HG02870 (cell line): ENCODE measurements around the gene HELB.

ENCODE experiments used
- ATAC-seq: cut with Tn5 transposase; IDR thresholded peaks from one replicate; pipeline ENCODE4 v1.9.1; 2021; ENCODE audit warnings: mild to moderate bottlenecking, moderate library complexity; ENCODE audit not compliant: unreplicated experiment

HELB gene

GRCh38 chr12:66354291-66354690 lies 52.0 kb downstream of the HELB start:
- no peak for ATAC-seq

DNA sequence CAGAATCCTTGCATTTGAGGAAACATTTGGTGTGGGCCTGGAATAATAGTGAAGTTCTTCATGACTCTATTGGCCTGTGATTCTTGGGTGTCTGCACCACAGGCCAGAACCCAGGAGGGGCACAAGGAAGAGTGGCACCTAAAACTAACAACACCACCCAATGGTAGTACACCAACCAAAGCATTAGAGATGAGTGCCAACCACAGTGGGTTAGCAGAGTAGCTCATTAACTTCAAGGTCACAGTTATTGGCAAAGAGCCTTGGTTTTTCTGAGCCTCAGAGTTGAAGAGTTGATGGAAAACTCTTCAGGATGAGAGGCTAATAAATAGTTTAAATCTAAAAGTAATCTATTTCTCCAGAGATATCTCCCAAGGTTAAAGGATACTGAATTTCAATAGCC lies 57.0 kb downstream of the HELB start:
- ATAC-seq, result no peak

DNA sequence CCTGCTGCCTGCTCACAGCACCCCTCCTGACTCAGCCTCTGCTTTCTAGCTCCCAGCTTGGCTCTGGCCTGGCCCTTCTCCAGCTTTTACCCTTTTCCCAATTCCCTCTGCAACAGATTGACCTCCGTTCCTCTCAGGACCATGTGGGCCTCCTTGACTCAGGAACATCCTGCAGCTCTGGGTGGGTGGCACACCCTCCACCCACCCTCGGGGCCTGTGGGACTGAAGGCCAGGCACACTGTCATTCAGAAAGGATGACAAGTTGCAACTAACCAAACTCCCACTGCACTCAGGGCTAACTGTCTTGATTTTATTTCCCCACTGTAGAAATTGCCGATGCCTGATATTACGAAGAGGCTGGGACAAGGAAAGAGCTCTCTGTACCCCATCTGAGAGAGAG lies 59.4 kb downstream of the HELB start:
- no peak for ATAC-seq

DNA sequence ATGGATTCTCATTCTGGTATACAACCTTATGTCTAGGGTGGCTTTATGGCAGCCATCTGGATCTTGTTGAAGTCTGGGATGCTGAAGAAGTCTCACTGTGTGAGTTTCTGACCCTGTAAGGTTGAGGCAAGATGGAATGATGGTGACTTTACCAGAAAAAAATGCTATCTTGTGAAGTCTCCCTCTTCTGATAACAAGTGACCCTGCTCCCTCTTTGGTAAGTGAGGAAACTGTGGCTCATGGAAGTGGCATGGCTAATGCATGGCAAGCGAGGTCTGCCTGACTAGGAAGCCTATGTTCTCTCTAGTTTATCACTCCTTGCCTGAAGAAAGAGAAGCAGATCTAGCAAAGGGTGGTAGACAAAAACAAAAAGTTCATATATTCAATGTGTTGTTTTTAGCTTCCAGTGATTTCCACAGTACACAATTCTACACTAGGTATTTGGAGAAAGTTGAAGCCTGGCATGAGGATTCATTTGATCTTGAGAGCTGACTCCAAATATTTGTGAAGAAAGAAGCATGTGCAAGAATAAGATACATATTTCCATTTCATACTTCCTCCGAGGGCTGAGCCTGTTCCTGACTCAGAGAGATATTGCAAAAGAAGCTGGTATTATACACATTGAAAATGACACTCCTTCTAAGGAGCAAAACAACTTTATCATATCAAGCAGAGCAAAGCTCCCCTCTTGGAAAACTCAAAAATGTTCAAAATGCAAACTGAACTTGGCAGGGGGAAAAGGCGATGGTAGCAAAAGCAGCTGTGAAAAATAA lies 63.6 kb downstream of the HELB start:
- no peak for ATAC-seq

DNA sequence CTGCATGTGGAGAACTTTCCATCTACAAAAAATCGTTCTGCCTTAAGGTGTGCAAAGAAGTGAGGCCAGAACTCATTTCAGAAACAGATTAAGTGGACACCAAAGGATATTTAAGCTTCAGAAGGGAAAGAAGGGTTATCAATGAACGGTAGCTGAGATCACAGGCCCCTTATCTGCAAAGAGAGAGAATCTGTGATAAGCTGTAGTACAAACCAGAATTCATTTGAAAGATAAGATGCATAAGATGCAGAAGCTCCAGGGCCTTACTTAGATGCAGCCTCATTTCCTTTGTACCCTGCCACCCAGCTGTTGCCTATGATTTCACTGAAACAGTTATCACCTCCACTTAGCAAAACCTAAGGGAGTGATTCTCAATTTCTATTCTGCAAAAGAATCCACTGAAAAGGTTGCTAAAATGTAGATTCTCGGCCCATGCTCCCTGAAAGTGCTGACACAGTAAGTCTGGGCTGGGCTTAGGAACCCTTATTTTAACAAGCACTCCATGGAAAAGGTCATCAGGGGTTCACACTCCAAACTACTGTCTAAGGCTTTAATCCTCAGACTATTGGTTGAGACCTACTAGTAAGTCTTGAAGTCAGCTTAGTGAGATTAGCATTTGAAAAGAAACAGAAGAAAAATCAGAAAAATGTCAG lies 64.8 kb downstream of the HELB start:
- ATAC-seq, result no peak

DNA sequence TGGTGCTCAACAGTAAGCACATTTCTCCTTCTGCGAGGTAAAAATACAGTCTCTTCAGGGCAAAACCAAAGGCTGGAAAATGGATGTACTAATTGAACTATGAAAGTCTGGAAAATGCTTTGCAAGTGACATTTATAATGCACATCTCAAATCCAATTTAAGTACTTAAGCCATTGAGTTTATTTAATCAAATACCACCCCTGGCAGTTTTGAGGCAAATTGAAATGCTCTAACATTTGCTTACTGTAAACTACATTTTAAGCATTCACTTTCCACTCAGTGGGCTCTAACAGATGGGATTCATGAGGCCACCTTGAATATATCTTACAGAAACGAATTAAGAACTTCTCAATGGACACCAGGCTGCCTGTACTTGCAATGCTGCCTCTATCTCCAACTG lies 69.7 kb downstream of the HELB start:
- no peak for ATAC-seq

GRCh38 chr12:66375560-66375959 lies 73.3 kb downstream of the HELB start:
- ATAC-seq, result no peak

GRCh38 chr12:66379616-66380015 lies 77.3 kb downstream of the HELB start:
- ATAC-seq, result no peak

DNA sequence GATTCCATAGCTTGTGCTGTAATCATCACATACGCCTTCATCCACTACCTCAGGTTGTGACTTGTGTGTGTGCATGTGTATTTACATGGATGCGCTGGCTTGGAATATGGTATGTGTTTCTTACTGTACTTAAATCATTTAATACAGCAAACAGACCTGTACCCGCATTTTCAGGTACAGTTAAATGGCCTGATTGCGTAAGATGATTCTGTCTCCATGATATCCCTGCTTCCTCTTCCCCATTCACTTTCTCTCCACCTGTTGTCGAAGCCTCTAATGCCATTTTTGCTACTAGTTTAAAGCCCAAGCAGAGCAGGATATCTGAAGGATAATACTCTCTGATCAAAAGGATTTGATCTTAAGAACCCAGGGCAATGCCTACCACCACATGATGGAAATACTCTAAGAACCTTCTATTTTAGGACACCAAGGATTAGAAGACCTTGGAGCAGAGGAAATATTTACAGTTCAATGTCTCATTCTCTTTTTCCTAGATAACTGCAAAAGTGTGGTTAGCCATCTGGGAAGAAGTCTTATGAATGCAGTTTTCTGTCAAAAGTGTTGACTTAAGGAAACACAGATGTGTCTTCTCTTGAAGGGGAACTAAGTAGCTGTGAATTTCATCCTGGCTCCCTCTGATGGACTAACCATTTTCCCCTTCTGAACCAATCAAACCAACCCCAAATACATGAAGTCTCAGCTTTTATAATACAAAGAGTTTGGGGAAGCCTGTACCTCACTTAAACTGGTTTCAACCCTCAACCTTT lies 78.7 kb downstream of the HELB start:
- ATAC-seq, result no peak

- ATAC-seq, result no peak
Observed at GRCh38 chr12:66387117-66387516, 84.8 kb downstream of the HELB start.
